GM12891 (cell line): ENCODE data around the gene TMEM185B.

Experiments
- PAX5 ChIP-seq: IDR thresholded peaks from 2 replicates; pipeline ENCODE4 v1.6.1; 2011; ENCODE audit warnings: low read length, moderate library complexity, mild to moderate bottlenecking; ENCODE audit not compliant: insufficient read depth, severe bottlenecking
- POLR2A ChIP-seq: IDR thresholded peaks from 2 replicates; pipeline ENCODE4 v1.6.1; 2011; ENCODE audit warnings: low read depth, low read length, control low read depth
- POLR2AphosphoS5 ChIP-seq: IDR thresholded peaks from 2 replicates; pipeline ENCODE4 v1.6.1; 2011; ENCODE audit warnings: low read depth, low read length, control low read depth
- TAF1 ChIP-seq: IDR thresholded peaks from 2 replicates; pipeline ENCODE4 v1.6.1; 2011; ENCODE audit warnings: low read depth, low read length, control low read depth

DNA sequence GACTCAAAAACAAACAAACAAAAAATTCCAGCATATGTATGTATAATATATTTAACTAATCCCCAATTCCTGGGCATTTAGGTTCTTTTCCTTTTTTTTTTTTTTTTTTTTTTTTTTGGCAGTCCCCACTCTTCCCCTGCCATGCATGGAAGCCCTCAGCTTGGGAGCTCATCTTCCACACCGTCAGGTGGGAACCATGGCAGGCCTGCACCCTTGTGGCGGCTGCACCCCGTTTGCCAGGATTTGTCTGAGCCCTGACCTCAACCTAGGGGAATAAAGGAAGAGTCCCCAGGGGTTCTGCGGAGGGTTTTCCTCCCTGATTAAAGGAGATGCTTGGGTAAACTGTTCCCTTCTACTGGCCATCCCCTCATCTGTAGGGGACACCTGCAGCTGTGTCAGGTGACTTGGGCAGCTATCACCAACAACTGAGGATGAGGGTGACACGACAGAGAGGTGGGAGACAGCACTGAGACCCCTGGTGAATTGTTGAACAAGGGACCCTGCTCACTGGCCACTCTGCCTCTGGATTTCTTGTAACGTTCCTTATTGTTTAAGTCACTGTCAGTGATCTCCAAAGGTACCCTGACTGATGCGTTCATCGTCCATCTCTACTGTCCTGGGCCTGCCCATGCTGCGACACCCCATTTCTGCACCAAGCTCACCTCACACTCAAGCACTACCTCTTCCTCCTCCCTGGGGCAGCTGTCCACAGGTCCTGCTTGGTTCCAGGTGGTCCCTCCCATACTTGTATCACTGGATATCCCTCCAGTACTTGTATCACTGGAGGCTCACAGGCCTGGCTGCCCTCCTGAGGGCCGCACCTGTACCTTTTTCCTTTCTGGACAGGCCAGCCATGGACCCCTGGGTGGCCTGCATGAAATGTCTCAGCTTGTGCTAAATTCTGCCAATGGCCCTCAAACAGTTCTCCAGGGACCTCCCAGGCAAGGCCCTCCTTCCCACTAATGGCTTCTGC is 14.5 kb downstream of the TMEM185B start:
- no peak for TF ChIP-seq TAF1
- TF ChIP-seq POLR2AphosphoS5: no peak
- TF ChIP-seq POLR2A: no peak
- TF ChIP-seq PAX5: no peak
